Measurements from ENCODE around the gene MUC3A.
"Not testable (repeated sequence)": the region's sequence is repeated elsewhere in the genome, so short reads cannot be mapped to it uniquely, and the experiment has no call there.

MUC3A gene, protein sequence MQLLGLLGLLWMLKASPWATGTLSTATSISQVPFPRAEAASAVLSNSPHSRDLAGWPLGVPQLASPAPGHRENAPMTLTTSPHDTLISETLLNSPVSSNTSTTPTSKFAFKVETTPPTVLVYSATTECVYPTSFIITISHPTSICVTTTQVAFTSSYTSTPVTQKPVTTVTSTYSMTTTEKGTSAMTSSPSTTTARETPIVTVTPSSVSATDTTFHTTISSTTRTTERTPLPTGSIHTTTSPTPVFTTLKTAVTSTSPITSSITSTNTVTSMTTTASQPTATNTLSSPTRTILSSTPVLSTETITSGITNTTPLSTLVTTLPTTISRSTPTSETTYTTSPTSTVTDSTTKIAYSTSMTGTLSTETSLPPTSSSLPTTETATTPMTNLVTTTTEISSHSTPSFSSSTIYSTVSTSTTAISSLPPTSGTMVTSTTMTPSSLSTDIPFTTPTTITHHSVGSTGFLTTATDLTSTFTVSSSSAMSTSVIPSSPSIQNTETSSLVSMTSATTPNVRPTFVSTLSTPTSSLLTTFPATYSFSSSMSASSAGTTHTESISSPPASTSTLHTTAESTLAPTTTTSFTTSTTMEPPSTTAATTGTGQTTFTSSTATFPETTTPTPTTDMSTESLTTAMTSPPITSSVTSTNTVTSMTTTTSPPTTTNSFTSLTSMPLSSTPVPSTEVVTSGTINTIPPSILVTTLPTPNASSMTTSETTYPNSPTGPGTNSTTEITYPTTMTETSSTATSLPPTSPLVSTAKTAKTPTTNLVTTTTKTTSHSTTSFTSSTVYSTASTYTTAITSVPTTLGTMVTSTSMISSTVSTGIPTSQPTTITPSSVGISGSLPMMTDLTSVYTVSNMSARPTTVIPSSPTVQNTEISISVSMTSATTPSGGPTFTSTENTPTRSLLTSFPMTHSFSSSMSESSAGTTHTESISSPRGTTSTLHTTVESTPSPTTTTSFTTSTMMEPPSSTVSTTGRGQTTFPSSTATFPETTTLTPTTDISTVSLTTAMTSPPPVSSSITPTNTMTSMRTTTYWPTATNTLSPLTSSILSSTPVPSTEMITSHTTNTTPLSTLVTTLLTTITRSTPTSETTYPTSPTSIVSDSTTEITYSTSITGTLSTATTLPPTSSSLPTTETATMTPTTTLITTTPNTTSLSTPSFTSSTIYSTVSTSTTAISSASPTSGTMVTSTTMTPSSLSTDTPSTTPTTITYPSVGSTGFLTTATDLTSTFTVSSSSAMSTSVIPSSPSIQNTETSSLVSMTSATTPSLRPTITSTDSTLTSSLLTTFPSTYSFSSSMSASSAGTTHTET (N-terminal part only)

DNA sequence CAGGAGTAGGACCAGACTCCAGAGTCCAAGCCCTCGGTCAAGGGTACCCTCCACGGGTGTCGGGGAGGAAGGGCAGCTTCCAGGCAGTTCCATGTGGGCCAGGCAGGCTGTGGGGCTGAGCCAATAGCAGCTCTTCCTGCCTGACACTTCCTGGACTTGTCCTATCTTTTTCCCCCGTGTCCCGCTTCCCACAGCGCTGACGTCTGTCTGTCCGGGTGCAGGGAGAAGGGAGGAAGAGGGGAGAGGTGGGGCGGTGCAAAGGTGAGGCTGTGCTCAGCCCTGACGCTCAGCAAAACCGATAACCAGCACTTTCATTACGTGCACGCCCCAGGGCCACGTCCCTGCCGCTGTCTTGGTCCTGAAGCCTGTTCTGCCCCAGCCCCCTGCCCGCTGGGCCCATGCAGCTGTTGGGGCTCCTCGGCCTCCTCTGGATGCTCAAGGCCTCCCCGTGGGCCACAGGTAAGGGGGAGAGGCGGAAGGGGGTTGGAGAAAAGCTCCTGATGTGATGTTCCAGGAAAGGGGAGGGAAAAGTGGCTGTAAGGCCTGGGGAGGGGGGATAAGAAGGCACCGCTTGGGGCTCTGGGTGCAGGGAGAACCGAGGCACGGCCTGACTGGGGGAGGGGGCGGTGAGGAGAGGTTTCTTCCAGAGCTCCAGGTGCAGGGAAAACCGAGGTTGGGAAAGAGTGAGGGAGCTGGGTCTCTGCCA lies at the start of gene MUC3A:
MUC3A (plus strand) TSS at position 308 of the 706 bp plus-strand sequence; CDS start at position 399, 91 bp downstream.
- H3K27me3 Mint-ChIP-seq (ENCODE audit: low read depth): peaks cover 16% of the 10 kb centered on the region
- no peaks in the 10 kb centered on the region for H3K36me3 Mint-ChIP-seq (ENCODE audit: low read depth)
- H3K4me3 Mint-ChIP-seq: no peak within 1 kb of the TSS
- H3K4me1 Mint-ChIP-seq (ENCODE audit: low read depth): no peaks in the 10 kb centered on the region
- H3K27ac Mint-ChIP-seq: no peak within 1 kb of the TSS
- no peaks in the 10 kb centered on the region for H3K9me3 Mint-ChIP-seq

DNA sequence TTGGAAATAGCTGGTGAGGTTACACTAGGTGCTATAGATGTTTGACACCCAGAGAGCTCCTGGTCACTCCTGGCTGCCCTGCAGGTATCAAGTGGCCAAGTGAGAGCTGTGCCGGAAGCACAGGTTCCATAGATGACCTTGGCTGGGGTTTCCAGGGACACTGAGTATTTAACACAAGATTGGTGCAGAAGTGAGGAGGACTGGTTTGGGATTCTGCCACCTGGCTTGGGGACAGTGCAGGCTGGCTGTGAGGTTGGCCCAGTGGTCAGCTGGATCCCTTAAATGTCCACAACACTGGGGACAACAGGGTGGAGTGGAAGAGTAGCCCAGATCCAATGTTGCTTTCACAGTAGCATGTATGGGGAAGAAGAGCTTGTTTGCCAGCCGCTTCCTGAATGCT lies 48.4 kb upstream of the MUC3A start:
- Mint-ChIP-seq H3K36me3 (ENCODE audit: low read depth) (no peaks in the 10 kb centered on the region), H3K9me3 (no peaks in the 10 kb centered on the region), H3K4me1 (ENCODE audit: low read depth) (peaks cover 7% of the 10 kb centered on the region), H3K4me3 (no peak overlapping the region), H3K27me3 (ENCODE audit: low read depth) (peaks cover 29% of the 10 kb centered on the region), H3K27ac (no peak overlapping the region)

DNA sequence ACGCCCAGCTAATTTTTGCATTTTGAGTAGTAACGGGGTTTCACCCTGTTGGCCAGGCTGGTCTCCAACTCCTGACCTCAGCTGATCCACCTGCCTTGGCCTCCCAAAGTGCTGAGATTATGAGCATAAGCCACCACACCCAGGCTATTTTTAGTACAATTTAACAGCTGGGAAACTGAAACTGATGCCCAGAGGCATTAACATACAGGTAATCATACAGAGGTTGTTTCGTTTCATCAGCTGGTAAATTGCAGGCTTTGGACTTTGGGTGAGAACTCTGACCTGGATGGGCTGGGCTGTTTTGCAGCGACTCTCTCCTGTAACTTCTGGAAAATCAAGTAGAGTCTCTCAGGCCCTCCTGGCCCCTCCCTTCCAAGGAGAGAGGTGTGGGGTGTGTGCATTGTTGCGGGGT lies 47.4 kb upstream of the MUC3A start:
- H3K36me3 Mint-ChIP-seq (ENCODE audit: low read depth): no peaks in the 10 kb centered on the region
- H3K4me1 Mint-ChIP-seq (ENCODE audit: low read depth): peaks cover 3% of the 10 kb centered on the region
- H3K27ac Mint-ChIP-seq: no peak overlapping the region
- peaks cover 24% of the 10 kb centered on the region for H3K27me3 Mint-ChIP-seq (ENCODE audit: low read depth)
- H3K9me3 Mint-ChIP-seq: no peaks in the 10 kb centered on the region
- H3K4me3 Mint-ChIP-seq: no peak overlapping the region

DNA sequence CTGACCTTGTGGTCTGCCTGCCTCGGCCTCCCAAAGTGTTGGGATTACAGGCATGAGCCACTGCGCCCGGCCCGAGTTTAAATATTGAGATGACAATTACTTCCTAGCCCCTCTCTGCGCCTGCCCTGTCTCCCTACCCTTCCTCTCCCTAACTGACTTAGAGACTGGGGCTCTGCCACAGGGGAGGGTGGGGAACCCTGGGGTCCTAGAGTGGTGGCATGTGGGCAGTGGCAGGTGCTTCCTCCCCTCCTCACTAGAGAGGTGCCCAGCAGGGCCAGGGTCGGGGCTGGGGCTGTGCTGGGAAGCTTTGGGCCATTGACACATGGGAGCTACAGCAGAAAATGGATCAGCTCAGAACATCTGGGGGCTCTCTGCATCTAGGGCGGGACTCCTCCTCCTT lies 46.7 kb upstream of the MUC3A start:
- Mint-ChIP-seq H3K9me3 (no peaks in the 10 kb centered on the region), H3K27me3 (ENCODE audit: low read depth) (peaks cover 18% of the 10 kb centered on the region), H3K4me3 (no peak overlapping the region), H3K4me1 (ENCODE audit: low read depth) (peaks cover 3% of the 10 kb centered on the region), H3K27ac (no peak overlapping the region), H3K36me3 (ENCODE audit: low read depth) (no peaks in the 10 kb centered on the region)

DNA sequence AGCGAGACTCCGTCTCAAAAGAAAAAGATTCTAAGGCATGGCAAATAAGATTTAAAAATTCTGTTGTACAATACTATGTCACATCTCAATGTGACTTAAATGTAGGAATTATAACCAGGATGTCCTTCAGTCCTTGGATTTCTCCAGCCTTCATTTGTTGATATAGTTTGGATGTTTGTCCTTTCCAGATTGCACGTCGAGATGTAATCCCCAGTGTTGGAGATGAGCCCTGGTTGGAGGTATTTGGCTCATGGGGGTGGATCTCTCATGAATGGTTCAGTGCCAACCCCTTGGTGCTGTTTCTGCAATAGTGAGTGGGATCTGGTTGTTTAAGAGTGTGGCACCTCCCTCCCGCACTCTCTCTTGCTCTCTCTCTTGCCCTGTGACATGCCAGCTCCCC lies 40.8 kb upstream of the MUC3A start:
- H3K27me3 Mint-ChIP-seq (ENCODE audit: low read depth): peaks cover 8% of the 10 kb centered on the region
- H3K9me3 Mint-ChIP-seq: no peaks in the 10 kb centered on the region
- no peaks in the 10 kb centered on the region for H3K4me1 Mint-ChIP-seq (ENCODE audit: low read depth)
- H3K27ac Mint-ChIP-seq: no peak overlapping the region
- H3K36me3 Mint-ChIP-seq (ENCODE audit: low read depth): no peaks in the 10 kb centered on the region
- no peak overlapping the region for H3K4me3 Mint-ChIP-seq

DNA sequence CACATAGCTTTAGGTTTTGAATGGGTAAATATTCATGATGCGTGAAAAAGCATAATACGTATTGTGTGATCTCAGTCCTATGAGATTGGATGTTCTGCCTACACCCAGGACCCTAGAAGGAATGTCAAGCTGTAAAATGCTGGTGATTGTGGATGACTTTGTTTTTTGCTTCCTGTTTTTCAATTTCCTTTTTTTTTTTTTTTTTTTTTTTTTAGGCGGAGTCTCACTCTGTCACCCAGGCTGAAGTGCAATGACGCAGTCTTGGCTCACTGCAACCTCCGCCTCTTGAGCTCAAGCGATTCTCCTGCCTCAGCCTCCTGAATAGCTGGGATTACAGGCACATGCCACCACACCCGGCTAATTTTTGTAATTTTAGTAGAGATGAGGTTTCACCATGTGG lies 38.9 kb upstream of the MUC3A start:
- not testable (repeated sequence) for H3K4me1 Mint-ChIP-seq (ENCODE audit: low read depth); H3K27ac Mint-ChIP-seq; H3K36me3 Mint-ChIP-seq (ENCODE audit: low read depth); H3K27me3 Mint-ChIP-seq (ENCODE audit: low read depth); H3K4me3 Mint-ChIP-seq; H3K9me3 Mint-ChIP-seq

DNA sequence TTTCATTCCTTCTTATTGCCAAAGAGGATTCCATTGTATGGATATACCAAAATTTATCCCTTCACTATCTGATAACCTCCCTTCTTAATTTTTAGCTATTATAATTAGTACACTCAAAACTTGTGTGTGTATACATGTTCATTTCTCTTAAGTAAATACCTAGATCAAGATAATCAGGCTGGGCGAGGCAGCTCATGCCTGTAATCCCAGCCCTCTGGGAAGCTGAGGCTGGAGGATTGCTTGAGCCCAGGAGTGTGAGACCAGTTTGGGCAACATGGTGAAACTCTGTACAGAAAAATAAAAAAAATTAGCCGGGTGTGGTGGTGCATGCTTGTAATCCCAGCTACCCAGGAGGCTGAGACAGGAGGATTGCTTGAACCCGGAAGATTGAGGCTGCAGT lies 37.9 kb upstream of the MUC3A start:
- H3K9me3 Mint-ChIP-seq: no peaks in the 10 kb centered on the region
- no peak overlapping the region for H3K27ac Mint-ChIP-seq
- H3K4me3 Mint-ChIP-seq: no peak overlapping the region

DNA sequence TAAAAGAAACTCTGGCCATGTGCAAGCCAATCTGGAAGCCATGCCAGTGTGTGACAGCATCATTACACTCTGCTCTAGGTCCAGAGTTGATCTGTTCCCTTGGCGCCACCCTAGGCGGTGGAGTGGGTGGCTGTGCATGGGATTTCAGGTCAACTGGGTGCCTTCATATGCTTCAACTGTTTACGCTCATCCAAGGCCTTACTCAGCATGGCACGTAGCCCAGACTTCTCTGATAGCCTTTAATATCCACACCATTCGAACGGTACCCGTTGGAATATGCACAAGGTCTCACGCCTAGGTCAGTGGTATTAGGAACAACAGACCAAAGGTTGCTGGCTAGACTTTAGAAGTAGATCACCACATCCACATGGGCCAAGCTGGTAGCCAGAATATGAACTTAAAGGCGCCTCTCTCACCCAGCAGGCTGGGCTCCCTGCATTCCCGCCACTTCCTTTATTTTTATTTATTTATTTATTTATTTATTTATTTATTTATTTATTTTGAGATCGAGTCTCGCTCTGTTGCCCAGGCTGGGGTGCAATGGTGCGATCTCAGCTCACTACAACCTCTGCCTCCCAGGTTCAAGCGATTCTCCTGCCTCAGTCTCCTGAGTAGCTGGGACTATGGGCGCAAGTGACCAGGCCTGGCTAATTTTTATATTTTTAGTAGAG lies 35.0 kb upstream of the MUC3A start:
- Mint-ChIP-seq H3K36me3 (ENCODE audit: low read depth) (no peaks in the 10 kb centered on the region), H3K27ac (no peak overlapping the region), H3K9me3 (no peaks in the 10 kb centered on the region), H3K27me3 (ENCODE audit: low read depth) (peaks cover 8% of the 10 kb centered on the region), H3K4me1 (ENCODE audit: low read depth) (no peaks in the 10 kb centered on the region), H3K4me3 (no peak overlapping the region)

More for the DNA sequence above, 37.9 kb upstream of the MUC3A start:
- Mint-ChIP-seq H3K4me1 (ENCODE audit: low read depth) (no peaks in the 10 kb centered on the region), H3K27me3 (ENCODE audit: low read depth) (peaks cover 8% of the 10 kb centered on the region), H3K36me3 (ENCODE audit: low read depth) (no peaks in the 10 kb centered on the region)

DNA sequence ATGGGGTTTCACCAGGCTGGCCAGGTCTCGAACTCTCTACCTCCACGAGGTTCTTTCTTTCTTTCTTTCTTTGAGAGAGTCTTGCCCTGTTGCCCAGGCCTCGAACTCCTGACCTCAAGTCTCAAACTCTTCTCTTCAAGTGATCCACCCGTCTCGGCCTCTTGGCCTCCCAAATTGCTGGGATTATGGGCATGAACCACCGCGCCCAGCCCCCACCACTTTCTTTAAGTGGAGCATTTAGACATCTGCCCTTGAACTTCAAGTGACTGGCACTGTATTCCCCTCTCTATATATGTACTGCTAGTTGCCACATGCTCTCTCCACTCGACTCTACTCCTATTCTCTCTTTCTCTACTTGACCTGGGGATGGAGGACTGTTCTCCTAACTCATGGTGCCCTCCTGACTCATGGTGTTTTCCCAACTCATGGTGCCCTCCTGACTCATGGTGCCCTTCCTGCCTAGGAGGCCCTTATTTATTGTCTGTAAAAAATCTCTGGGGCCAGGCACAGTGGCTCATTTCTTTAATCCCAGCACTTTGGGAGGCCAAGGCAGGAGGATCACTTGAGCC lies 34.4 kb upstream of the MUC3A start:
- H3K27ac Mint-ChIP-seq: no peak overlapping the region
- H3K36me3 Mint-ChIP-seq (ENCODE audit: low read depth): no peaks in the 10 kb centered on the region
- no peak overlapping the region for H3K4me3 Mint-ChIP-seq
- no peaks in the 10 kb centered on the region for H3K4me1 Mint-ChIP-seq (ENCODE audit: low read depth)
- peaks cover 12% of the 10 kb centered on the region for H3K27me3 Mint-ChIP-seq (ENCODE audit: low read depth)
- H3K9me3 Mint-ChIP-seq: no peaks in the 10 kb centered on the region

DNA sequence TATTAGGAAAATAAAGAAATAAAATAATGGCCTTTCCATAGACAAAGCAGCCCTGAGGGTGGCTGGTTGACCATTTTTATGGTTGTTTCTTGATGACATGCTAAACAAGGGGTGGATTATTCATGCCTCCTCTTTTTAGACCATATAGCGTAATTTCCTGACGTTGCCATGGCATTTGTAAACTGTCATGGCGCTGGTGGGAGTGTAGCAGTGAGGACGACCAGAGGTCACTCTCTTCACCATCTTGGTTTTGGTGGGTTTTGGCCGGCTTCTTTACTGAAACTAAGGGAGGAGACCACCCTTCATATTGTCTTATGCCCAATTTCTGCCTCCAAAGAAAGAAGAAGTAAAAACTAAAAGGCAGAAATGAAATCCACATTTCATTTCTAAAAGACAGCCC lies 30.0 kb upstream of the MUC3A start:
- H3K4me3 Mint-ChIP-seq; H3K4me1 Mint-ChIP-seq (ENCODE audit: low read depth); H3K36me3 Mint-ChIP-seq (ENCODE audit: low read depth); H3K27ac Mint-ChIP-seq; H3K9me3 Mint-ChIP-seq: not testable (repeated sequence)
- H3K27me3 Mint-ChIP-seq (ENCODE audit: low read depth): peaks cover 22% of the 10 kb centered on the region

DNA sequence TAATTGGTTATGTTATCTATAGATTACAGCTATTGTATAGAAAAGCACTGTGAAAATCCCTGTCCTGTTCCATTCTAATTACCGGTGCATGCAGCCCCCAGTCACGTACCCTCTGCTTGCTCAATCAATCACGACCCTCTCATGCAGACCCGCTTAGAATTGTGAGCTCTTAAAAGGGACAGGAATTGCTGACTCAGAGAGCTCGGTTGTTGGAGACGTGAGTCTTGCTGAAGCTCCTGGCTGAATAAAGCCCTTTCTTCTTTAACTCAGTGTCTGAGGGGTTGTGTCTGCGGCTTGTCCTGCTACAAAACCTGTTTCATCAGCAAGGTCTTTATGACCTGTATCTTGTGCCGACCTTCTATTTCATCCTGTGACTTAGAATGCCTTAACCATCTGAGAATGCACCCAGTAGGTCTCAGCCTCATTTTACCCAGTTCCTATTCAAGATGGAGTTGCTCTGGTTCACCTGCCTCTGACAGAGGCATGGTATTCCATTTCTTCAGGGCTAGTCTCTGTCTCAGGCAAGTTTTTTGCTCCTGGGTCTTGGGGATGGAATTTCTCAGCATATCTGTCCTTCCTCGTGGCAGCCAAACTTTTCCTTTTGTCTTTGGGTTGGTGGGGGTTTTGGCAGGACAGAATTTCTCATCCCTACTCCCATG lies 29.4 kb upstream of the MUC3A start:
- not testable (repeated sequence) for H3K9me3 Mint-ChIP-seq; H3K36me3 Mint-ChIP-seq (ENCODE audit: low read depth); H3K4me3 Mint-ChIP-seq; H3K27ac Mint-ChIP-seq; H3K4me1 Mint-ChIP-seq (ENCODE audit: low read depth)
- H3K27me3 Mint-ChIP-seq (ENCODE audit: low read depth): peaks cover 22% of the 10 kb centered on the region

DNA sequence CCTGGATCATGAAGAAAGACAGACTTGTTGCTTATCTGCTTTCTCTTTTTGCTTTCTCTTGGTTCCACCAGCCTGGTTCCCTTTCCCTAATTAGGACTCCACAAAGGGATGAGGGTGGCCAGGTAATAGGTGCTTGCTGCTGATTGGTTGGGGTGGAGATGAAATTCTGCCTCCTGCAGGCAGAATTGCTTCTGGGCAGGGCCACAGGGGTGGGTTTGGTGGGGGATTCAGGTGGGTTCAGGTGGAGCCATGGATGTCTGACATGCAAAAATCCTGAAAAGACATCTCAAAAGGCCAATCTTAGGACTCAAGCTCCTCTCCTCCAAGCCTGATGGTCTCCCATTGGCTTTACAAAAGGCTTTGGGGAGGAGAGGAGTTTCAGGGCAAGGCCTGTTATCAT lies 28.3 kb upstream of the MUC3A start:
- no peaks in the 10 kb centered on the region for H3K9me3 Mint-ChIP-seq
- H3K27ac Mint-ChIP-seq: no peak overlapping the region
- no peaks in the 10 kb centered on the region for H3K36me3 Mint-ChIP-seq (ENCODE audit: low read depth)
- no peaks in the 10 kb centered on the region for H3K4me1 Mint-ChIP-seq (ENCODE audit: low read depth)
- H3K27me3 Mint-ChIP-seq (ENCODE audit: low read depth): peaks cover 22% of the 10 kb centered on the region
- H3K4me3 Mint-ChIP-seq: no peak overlapping the region

DNA sequence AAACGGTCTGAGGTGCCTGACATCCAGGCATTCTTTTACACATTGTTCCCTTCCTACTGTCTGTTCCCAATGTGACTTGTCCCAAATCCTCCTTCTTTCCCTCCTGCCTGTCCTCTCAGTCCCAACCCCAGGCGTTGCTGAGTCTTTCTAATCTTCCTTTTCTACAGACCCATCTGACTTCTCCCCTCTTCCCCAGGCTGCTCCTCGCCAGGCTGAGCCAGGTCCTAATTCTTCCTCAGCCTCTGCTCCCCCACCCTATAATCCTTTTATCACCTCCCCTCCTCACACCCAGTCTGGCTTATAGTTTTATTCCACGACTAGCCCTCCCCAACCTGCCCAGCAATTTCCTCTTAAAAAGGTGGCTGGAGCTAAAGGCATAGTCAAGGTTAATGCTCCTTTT lies 25.7 kb upstream of the MUC3A start:
- H3K36me3 Mint-ChIP-seq (ENCODE audit: low read depth): not testable (repeated sequence)

More for the DNA sequence above, 25.7 kb upstream of the MUC3A start:
- not testable (repeated sequence) for H3K9me3 Mint-ChIP-seq; H3K4me3 Mint-ChIP-seq; H3K4me1 Mint-ChIP-seq (ENCODE audit: low read depth); H3K27ac Mint-ChIP-seq
- H3K27me3 Mint-ChIP-seq (ENCODE audit: low read depth): peaks cover 22% of the 10 kb centered on the region
